WTC11 (cell line): ENCODE results near the gene CDS1.

Experiments
- CREM ChIP-seq: sonication (generic); formaldehyde crosslinking; IDR thresholded peaks from 2 replicates; pipeline ENCODE4 v1.8.1; 2022; ENCODE audit warnings: mild to moderate bottlenecking, missing genetic modification reagents, moderate library complexity
- CTCF ChIP-seq: fragments of 200-600 bp; IDR thresholded peaks from 2 replicates; pipeline ENCODE4 v1.8.0; 2022; ENCODE audit warnings: antibody characterized with exemption
- E2F1 ChIP-seq: sonication (generic); formaldehyde crosslinking; IDR thresholded peaks from 2 replicates; pipeline ENCODE4 v1.8.0; 2022; ENCODE audit warnings: mild to moderate bottlenecking, missing genetic modification reagents
- E2F4 ChIP-seq: sonication (generic); formaldehyde crosslinking; IDR thresholded peaks from 2 replicates; pipeline ENCODE4 v1.8.1; 2022; ENCODE audit warnings: low read depth, mild to moderate bottlenecking, moderate library complexity, missing genetic modification reagents, borderline replicate concordance
- ERG ChIP-seq: fragments of 250-450 bp; sonication (Bioruptor Pico); IDR thresholded peaks from 2 replicates; pipeline ENCODE4 v1.8.0; 2021; ENCODE audit warnings: mild to moderate bottlenecking
- ETV6 ChIP-seq: sonication (generic); formaldehyde crosslinking; IDR thresholded peaks from 2 replicates; pipeline ENCODE4 v1.8.1; 2022; ENCODE audit warnings: mild to moderate bottlenecking, missing genetic modification reagents
- JUN ChIP-seq: sonication (generic); formaldehyde crosslinking; IDR thresholded peaks from 2 replicates; pipeline ENCODE4 v1.8.0; 2023; ENCODE audit warnings: mild to moderate bottlenecking, missing genetic modification reagents
- NR1H2 ChIP-seq: sonication (generic); formaldehyde crosslinking; IDR thresholded peaks from 2 replicates; pipeline ENCODE4 v1.9.0; 2021; ENCODE audit warnings: mild to moderate bottlenecking, moderate library complexity, missing genetic modification reagents
- ZNF281 ChIP-seq: sonication (generic); formaldehyde crosslinking; IDR thresholded peaks from 2 replicates; pipeline ENCODE4 v1.8.0; 2023; ENCODE audit warnings: mild to moderate bottlenecking, missing genetic modification reagents
- ZNF416 ChIP-seq: fragments of 250-450 bp; sonication (Bioruptor Pico); IDR thresholded peaks from 2 replicates; pipeline ENCODE4 v1.9.0; 2021; ENCODE audit warnings: mild to moderate bottlenecking, inconsistent platforms
- ZNF512 ChIP-seq: sonication (generic); formaldehyde crosslinking; IDR thresholded peaks from 2 replicates; pipeline ENCODE4 v1.8.1; 2022; ENCODE audit warnings: missing genetic modification reagents, borderline replicate concordance

GRCh38 chr4:84579403-84579776 lies 3.5 kb upstream of the CDS1 start:
- TF ChIP-seq CTCF, result no peak
- no peak for TF ChIP-seq NR1H2 (CRISPR knock-in tag)
- no peak for TF ChIP-seq ETV6 (CRISPR knock-in tag)
- TF ChIP-seq ERG (CRISPR knock-in tag), result no peak
- no peak for TF ChIP-seq JUN
- TF ChIP-seq E2F1 (CRISPR knock-in tag), result no peak
- no peak for TF ChIP-seq CREM (CRISPR knock-in tag)
- TF ChIP-seq ZNF512, result no peak
- no peak for TF ChIP-seq ZNF281
- TF ChIP-seq ZNF416, result no peak
- no peak for TF ChIP-seq E2F4
